ENCODE results near the gene CCL11.

The CCL11 gene

DNA sequence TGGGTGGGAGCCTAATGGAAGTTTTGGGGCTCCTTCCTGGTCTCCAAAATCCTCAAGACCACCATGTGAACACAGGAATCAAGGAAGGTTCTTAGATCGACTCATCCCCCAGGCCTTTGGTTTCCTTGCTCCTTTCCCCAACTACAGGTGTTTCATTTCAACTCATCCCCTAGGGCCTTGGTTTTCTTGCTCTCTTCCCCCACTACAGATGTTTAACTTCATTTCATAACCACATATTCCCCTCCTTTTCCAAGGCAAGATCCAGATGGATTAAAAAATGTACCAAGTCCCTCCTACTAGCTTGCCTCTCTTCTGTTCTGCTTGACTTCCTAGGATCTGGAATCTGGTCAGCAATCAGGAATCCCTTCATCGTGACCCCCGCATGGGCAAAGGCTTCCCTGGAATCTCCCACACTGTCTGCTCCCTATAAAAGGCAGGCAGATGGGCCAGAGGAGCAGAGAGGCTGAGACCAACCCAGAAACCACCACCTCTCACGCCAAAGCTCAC lies at the start of gene CCL11:
CCL11 (plus strand) TSS at position 457 of the 507 bp plus-strand sequence. CDS start 67 bp downstream, outside the sequence.
- no peak for DNase-seq

DNA sequence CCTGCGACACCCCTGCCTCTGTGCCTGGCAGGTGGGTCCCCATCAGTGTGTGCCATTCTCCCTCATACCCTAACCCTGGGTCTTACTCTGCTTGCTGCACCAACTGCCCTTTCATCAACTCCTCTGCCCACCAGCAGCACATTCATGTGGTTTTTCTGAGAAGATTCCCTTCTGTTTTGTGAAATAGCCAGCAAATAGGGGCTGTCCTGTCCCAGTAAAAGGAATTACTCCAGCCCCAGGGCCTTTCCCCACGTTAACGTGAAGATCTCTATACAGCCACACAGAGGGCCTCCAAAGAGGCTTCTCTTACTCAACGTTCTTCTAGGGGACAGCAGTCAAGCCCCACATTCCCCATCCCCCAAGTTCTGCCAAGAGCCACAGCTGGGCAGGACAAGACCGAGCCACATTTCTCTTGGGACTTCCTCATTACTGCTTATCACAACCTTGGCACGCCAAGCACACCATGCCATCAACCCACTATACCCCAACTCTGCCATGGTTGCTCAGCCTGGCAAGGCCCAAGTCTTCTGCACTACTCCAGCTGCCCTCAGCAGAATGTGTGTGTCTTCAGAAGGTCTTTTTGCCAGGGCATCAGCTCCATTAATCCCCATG lies 49.2 kb upstream of the CCL11 start:
- DNase-seq, result no peak

DNA sequence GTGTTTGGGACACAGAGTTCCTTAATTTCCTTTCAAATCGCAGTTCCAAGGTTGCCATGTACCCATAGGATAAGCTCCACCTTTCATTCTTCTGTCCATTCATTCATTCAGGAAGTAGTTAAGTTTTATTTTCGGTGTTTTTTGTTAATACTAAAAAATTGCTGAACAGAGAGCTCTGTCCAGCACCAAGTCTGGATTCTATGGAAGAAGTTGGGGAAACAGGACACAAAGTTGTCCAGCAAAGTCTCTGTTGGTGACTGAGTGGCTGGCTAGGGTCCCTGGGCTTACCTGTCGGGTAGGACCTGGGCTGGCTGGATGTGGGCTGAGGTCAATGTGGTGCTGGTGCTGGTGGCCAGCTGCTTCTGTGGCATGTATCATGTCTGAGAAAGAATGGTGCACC lies 48.1 kb upstream of the CCL11 start:
- DNase-seq, result no peak

DNA sequence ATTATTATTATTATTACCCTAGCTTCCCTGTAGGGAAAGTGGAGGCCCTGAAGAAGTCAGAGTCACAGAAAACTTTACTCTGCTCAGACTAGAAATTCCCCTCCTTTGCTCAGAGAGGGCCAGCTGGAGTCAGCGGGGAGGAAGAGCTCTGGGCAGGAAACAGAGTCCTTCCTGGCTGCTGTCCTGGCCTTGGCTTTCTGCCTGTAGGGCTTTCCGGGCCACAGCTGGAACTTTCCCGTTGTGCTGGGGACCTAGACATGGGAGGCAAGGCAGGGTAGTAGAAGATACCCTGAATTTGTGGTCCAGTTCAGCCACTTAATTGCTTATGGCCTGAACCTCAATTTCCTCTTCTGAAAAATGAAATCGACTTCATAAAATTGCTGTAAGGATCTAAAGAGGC lies 44.5 kb upstream of the CCL11 start:
- DNase-seq, result no peak

DNA sequence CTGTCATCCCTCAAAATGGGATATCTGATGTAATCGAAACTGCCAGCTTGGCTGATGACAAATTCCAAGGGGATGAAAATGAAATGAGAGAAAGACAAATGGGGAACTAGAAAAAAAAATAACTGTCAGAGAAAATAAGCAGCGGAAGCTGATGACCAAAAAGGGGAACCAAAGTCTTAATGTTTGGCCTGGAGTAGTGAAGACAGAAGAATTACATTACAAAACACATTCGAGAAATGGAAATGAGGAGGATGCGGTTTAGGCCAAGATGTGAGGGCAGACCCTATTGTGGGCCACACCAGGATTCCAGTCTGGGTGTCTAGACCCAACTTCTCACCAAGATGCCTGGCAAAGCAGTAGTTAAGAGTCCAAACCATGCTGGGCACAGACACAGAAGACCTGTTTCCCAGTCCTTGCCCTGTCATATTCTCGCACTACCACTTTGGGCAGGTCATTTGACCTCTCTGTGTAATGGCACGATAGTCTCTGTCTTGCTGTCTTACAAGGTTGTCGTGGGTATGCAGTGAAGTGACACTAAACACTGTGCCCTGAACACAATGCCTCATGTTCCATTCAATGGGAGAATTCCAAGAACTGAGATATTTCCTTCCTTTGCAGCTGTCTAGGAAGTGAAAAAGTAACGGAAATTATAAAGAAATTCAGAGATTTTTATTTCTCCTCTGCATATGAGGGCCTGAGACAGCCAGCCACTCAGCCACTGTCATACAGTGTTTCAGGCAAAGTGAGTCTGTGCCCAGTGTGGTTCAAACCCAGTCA lies 42.8 kb upstream of the CCL11 start:
- DNase-seq, result no peak

DNA sequence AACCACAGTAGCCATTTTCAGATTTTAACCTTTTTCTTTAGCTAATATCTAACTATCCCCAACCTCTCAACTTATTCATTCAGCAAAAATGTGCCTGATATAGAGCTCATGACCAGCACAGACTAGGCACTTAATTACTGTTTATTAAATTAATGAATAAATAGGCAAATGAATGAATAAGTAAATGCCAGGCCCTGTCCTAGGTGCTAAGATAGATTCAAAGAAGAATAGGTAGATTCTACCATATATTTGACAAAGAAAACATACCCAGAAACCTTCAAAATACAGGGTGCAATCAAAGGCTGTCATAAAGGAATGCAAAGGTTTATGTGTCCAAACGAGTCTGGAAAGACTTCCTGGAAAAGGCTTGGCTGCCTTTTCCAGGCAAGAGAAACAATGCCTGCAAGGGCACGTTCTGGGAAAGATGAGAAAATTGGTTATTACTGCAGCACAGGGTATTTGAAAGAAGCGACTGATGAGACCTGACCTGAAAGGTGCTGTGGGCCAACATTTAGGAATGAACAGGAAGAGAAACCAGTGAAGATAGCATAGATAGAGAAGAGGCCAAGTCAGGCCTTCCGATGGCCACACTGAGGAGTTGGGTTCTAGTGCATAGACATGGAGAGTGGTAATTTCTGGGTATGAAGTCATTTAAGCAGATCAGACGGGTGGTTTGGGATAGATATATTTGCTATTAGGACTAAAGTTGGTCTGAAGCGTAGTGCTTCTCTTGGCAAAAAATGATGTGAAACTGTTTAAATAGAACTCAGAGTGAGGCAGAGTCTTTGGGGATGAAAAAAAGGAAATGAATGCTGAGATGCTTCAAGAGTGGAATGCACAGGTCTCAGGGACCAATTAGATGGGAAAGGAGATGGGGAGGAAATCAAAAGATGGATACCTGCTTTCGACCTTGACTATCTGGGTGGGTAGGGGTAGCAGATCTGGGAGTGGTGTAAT lies 41.9 kb upstream of the CCL11 start:
- no peak for DNase-seq

DNA sequence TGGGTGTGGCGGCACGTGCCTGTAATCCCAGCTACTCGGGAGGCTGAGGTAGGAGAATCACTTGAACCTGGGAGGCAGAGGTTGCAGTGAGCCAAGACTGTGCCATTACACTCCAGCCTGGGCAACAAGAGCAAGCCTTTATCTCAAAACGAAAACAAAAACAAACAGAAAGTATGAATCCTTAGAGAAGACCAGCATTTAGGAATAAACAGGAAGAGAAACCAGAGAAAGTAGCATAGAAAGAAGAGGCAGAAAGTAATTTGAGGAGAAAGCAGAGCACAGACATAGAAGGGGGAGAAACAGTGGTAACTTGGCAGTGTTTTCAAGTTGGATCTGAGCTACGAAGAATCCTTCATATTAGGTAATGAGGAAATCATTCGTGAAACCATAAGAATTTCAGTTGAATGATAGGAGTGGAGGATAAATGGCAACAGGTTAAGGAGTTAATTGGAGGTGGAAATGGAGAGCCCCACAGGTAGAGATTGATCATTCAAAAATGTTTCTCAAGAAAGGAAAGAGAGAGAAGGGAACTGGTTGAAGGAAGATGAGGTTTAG lies 40.1 kb upstream of the CCL11 start:
- no peak for DNase-seq

DNA sequence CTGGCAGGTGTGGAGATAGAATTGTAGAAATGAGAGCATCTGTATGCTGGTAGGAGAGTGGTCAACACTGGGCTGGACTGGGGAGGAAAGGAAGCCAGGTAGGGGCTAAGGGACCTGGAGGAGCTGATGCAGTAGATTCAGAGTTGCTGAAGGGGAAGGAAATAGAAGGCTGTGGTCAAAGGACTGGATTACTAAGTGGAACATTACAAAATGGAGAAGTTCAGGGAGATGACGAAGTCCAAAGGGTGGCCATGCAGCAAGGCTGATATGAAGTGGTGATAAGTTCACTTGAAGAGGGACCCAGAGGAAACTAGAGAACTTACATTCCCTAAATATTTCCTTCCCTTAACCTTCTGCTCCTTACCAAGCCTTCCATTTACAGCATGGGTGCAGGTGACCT lies 39.1 kb upstream of the CCL11 start:
- no peak for DNase-seq

DNA sequence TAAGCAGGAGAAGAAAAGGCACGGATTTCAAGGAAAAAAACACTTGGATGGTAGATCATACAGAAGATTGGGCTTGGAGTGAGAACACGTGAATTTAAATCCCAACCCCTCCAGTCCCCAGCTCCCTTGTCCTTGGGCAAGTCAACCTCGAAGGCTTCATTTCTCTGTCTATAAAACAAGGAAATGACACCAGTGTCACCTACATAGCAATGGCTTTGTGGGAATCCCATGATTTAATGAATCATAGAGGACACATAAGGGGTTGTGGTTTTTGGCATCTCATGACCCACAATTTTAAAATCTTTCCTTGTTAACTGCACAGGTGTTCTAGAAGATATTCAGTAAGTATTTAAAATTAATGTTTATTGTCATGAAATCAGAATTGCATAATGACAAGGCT lies 38.7 kb upstream of the CCL11 start:
- no peak for DNase-seq

DNA sequence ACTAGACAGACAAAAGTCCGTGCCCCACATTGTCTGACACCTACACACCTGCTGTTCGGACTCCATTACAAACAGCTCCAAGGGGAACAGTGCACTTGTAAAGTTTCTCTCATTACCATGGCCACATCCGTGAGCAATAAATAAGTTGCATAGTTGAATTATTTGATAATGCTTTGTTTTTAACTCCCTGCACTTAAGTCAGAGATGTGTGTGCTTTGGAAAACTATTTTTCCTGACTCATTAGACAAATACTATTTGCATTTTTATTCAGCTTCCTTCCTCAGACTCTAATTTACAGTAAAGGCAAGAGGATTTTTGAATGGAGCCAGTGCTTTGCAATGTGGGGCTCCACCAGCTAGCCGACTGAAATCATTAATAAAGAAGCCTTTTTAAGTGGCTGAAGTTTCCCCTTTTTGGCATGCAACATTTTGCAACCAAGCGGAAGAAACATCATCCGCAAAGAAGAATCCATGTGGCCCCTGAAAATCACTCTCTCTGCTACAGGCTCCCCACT lies 37.0 kb upstream of the CCL11 start:
- no peak for DNase-seq

DNA sequence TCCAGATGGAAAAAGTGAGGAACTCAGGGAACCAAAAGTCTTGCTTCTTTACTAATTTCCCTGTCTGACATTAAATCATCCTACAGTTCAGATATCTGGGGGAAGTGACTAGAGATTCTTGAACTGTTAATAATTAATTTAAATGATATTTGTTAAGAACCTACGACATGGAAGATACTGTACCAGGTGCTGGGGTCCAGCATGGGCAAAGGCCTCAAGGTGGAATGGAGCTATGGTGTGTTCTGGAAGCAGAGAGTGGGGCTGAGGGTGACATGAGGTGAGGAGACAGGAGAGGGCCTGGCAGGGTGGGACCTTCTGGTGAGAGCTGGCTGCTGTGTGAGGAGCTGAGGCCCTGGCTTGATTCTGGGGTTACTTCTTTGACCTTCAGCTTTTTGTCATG lies 36.5 kb upstream of the CCL11 start:
- DNase-seq, result no peak

DNA sequence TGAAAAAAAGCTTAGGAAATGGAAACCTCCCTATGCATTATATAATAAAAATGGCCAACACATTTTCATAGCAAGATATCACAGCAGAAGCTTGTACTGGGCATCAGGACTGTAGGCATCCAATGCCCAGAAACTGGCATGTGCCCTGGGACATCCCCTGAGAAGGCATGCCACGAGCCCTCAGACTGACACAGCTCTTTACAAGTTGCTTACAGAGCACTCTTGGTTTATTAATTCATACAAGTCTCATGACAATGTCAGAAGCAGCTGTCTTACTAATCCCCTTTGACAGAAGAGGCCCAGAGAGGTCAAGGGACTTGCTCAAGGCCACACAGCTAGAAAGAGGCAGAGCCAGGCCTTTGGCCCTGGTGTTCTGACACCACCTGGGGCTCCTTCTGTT lies 36.1 kb upstream of the CCL11 start:
- no peak for DNase-seq

DNA sequence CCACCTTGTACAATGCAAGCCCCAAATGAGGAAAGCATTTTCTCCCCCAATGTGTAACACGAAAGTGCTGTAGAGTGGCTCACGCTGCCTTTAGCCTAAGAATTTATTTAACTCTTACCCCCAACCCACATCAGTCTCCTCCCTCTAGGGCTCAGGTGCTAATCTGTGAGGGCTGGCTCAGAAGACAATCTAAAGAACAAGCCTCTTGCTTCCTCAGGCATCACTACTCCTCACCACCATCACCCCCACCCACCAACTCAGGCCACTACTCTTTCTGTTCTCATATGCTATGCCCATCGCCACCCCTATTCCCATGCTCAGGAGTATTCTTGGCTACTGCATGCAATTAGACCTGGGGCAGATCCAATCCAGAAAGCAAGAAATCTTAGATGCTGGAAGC lies 34.4 kb upstream of the CCL11 start:
- no peak for DNase-seq

DNA sequence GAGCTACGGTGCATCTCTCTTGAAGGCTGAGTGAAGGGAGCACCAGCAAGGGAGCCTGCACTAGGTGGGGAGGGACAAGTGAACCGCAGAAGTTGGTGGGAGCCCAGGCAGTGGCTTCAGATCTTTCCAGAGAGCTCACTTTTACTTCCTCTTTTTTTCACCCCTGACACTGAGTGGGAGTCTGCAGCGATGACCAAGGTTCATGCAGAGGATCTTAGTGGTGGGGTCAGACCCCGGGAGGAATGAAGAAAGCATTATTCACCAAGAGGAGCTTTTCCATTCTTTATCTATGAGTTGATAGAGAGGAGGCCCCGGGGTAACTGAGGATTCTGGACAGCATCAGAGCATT lies 33.5 kb upstream of the CCL11 start:
- DNase-seq, result no peak

DNA sequence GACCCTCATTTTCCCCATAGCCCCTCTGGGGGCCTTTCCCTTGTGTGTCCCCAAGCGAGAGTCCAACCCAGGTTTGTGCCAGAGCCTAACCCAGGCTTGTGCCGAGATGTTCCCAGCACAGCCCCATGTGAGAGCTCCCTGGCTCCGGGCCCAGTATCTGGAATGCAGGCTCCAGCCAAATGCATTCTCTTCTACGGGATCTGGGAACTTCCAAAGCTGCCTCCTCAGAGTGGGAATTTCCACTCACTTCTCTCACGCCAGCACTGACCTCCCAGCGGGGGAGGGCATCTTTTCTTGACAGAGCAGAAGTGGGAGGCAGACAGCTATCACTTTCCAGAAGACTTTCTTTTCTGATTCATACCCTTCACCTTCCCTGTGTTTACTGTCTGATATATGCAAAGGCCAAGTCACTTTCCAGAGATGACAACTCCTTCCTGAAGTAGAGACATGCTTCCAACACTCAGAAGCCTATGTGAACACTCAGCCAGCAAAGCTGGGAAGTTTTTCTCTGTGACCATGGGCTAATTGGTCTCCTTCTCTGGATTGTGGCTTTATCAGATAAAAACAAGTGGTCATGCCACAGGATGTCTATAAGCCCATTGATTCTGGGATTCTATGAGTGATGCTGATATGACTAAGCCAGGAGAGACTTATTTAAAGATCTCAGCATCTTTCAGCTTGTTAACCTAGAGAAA lies 33.0 kb upstream of the CCL11 start:
- DNase-seq, result no peak

DNA sequence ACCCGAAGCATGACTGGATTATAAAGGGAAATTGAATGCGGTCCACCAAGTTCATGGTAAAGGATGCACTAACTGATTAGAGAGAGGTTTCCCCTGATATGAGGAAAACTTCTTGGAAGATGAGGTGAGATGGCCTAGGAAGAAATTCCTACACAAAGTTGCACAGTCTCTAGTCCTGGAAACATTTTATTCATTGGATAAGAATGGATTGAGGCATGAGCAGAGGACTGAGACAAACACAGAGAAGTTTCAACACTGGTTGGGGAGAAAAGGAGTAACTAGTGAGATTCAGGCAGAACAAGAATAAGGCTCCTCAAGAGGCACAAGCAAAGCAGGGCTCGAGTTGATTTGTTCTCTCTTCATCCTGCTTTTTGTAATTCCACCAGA lies 32.4 kb upstream of the CCL11 start:
- no peak for DNase-seq

DNA sequence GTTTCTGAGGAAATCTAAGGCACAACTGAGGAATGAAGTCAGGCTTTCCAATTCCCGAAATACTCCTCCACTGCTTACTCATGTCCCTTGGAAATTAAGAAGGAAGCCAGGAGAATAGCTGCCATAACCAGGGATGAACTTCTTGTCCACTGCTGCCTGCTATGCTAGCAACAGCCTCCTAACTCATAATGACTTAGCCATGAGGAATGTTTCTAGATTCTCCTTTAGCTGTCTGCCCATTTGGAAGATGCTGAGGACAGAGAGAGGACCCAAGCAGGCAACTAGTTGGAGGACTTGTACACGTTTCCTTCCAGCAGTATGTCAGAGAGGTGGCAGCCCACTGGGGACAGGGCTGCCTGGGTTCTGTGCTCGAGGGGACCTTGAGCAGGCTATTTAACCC lies 31.4 kb upstream of the CCL11 start:
- DNase-seq, result no peak

DNA sequence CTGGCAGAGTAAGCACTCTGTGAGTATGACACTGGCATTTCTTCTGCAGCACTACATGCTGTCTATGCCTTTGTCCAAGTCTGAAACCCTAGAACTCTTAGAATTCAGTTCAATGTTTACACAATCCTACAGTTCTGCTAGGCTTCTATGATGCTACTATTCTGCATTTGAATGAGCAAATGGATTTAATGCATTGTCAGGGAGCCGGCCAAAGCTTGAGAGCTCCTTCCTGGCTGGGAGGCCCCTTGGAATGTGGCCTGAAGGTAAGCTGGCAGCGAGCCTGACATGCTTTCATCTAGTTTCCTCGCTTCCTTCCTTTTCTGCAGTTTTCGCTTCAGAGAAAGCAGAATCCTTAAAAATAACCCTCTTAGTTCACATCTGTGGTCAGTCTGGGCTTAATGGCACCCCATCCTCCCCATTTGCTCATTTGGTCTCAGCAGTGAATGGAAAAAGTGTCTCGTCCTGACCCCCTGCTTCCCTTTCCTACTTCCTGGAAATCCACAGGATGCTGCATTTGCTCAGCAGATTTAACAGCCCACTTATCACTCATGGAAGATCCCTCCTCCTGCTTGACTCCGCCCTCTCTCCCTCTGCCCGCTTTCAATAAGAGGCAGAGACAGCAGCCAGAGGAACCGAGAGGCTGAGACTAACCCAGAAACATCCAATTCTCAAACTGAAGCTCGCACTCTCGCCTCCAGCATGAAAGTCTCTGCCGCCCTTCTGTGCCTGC lies 30.7 kb upstream of the CCL11 start, which contains the start of gene CCL2:
CCL2 (plus strand) TSS at position 635 of the 730 bp plus-strand sequence; CDS start at position 700, 65 bp downstream.
- DNase-seq, result no peak

DNA sequence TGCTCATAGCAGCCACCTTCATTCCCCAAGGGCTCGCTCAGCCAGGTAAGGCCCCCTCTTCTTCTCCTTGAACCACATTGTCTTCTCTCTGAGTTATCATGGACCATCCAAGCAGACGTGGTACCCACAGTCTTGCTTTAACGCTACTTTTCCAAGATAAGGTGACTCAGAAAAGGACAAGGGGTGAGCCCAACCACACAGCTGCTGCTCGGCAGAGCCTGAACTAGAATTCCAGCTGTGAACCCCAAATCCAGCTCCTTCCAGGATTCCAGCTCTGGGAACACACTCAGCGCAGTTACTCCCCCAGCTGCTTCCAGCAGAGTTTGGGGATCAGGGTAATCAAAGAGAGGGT lies 30.2 kb upstream of the CCL11 start:
- DNase-seq, result no peak

DNA sequence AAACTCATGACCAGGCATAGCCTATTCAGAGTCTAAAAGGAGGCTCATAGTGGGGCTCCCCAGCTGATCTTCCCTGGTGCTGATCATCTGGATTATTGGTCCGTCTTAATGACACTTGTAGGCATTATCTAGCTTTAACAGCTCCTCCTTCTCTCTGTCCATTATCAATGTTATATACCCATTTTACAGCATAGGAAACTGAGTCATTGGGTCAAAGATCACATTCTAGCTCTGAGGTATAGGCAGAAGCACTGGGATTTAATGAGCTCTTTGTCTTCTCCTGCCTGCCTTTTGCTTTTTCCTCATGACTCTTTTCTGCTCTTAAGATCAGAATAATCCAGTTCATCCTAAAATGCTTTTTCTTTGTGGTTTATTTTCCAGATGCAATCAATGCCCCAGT lies 29.7 kb upstream of the CCL11 start:
- no peak for DNase-seq

DNA sequence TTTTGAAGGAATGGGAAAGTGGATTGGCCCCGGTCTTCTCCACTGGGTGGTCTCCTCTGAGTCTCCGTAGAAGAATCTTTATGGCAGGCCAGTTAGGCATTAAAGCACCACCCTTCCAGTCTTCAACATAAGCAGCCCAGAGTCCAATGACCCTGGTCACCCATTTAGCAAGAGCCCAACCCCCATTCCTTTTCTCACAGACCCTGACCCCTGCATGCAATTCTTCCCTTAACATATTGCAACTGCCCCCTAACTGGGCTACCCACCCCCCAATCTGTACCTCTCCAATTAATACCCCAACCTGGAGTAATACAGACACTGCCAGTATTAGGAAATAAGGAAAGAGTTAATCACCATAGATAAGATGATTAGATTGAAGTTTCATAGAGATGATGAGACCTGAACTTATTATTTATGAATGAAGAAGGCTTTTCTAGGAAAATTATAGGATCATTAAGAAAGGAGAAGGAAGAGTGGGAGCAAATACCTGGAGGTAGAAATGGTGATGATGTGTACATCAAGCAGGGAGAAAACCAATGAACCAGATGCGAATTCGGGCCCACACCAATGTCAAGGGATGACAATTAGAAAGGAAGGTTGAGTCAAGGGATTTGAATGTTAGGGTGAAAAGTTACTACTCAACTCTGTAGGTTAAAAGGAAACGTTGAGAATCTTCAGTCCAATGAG lies 28.1 kb upstream of the CCL11 start:
- no peak for DNase-seq
